CD4-positive, alpha-beta T cell treated with Interleukin-1 beta for 1 hour (primary cell): ENCODE results near the gene DNAJA2.
"Not testable (repeated sequence)": the region's sequence is repeated elsewhere in the genome, so short reads cannot be mapped to it uniquely, and the experiment has no call there.

Experiments
- DNase-seq, 2 donors: peaks; one replicate each; pipeline ENCODE4 v3.0.0-alpha.2; 2020 to 2022

DNAJA2 gene

GRCh38 chr16:46973207-46973995 is at the start of gene DNAJA2:
Gene DNAJA2 (minus strand): TSS chr16:46973674. CDS start chr16:46973572, 102 bp downstream.
- DNase-seq: peak; percentile 91

DNA sequence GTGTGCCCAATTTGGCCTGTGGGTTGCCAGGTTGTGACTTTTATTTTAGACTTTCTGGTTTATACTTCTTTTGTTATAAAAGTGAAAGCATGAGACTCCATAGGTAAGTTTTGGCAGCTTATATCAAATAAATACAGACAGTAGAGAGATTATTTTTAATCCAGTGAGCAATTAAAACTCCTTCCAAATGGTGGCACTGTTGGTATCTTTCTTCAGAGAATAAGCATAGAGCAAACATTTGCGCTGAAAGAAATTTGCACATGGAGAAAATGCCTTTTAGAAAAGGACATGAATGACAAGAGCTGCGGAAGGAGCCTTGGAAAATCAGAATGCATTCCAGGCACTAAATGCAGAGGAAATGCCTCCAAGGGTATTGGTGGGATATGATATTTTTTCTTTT is 46.1 kb upstream of the DNAJA2 start:
- DNase-seq: no peak

- DNase-seq: peak; percentile 50 to 74
Observed at GRCh38 chr16:47018223-47018891, 44.9 kb upstream of the DNAJA2 start.

DNA sequence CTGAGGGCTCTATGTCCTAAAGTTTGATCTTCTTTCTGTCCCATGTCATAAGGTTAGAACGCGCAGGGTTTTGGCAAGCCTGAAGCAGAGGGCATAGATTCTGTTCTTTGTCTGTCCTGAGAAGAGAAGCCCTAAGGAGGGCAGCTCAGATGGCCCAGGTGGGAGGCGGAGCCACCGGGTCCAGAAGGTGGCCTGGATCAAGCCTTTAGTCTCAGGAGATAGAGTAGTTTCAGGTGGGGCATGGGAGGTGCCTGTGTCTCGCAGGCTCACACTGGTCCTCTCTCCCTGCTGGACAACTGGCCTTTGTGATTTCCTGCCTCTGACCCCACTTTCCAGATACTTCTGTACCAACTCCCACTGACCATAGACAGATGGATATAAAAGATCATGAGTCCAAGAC is 44.2 kb upstream of the DNAJA2 start:
- DNase-seq: no peak

- peak; percentile 36 to 46 for DNase-seq
Observed at GRCh38 chr16:47016700-47017133, 43.2 kb upstream of the DNAJA2 start.

DNA sequence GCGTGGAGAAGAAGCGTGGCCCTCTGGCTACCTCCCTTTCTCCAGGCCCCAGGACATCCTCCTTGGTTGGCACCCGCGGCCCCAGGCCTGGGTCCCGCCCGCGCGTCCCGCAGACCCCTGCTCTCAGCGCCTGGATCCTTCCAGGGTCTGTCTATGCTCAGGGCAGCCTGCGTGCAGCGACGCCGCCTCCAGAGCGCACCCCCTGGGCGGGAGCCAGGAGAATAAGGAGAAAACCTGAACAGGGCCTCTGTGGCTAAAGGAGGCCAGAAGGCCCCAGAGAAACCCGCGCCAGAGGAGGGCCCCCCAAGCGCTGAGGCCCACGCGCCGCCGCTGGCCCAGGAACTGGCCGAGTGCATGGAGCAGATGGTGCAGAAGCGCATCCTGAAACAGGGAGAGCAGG is 40.4 kb upstream of the DNAJA2 start:
- DNase-seq: no peak

GRCh38 chr16:47013172-47013571 is 39.7 kb upstream of the DNAJA2 start:
- no peak for DNase-seq

DNA sequence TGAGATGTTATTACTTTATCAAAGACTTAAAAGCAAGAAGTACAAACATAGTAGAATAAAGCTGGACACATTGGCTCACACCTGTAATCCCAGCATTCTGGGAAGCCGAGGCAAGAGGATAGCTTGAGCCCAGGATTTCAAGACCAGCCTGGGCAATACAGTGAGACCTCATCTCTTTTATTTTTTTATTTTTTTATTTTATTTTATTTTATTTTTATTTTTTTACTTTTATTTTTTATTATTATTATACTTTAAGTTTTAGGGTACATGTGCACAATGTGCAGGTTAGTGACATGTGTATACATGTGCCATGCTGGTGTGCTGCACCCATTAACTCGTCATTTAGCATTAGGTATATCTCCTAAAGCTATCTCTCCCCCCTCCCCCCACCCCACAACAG is 37.3 kb upstream of the DNAJA2 start:
- DNase-seq: not testable (repeated sequence)

- DNase-seq: no peak
Observed at GRCh38 chr16:47008612-47009011, 35.1 kb upstream of the DNAJA2 start.

- no peak for DNase-seq
Observed at GRCh38 chr16:47008174-47008573, 34.7 kb upstream of the DNAJA2 start.

- no peak for DNase-seq
Observed at GRCh38 chr16:47004652-47005051, 31.2 kb upstream of the DNAJA2 start.

- not testable (repeated sequence) for DNase-seq
Observed at GRCh38 chr16:47000066-47000465, 26.6 kb upstream of the DNAJA2 start.

DNA sequence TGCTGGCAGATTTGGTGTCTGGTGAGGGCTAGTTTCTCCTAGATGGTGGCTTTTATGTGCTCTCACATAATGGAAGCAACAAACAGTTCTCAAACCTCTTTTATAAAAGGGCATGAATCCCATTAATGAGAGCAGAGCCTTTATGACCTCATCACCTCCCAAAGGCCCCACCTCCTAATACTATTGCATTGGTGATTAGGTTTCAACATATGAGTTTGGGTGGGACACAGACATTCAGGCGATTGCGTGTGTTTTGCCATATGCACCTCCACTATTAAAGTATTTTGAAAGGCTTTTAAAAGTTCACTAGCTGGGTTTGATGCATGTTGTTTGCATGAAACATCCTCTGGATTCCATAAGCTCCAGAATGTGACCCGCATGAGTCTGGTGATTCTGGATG is 24.4 kb upstream of the DNAJA2 start:
- DNase-seq: no peak

- DNase-seq: no peak
Observed at GRCh38 chr16:46996952-46997458, 23.5 kb upstream of the DNAJA2 start.

GRCh38 chr16:46996391-46996790 is 22.9 kb upstream of the DNAJA2 start:
- DNase-seq: no peak

DNA sequence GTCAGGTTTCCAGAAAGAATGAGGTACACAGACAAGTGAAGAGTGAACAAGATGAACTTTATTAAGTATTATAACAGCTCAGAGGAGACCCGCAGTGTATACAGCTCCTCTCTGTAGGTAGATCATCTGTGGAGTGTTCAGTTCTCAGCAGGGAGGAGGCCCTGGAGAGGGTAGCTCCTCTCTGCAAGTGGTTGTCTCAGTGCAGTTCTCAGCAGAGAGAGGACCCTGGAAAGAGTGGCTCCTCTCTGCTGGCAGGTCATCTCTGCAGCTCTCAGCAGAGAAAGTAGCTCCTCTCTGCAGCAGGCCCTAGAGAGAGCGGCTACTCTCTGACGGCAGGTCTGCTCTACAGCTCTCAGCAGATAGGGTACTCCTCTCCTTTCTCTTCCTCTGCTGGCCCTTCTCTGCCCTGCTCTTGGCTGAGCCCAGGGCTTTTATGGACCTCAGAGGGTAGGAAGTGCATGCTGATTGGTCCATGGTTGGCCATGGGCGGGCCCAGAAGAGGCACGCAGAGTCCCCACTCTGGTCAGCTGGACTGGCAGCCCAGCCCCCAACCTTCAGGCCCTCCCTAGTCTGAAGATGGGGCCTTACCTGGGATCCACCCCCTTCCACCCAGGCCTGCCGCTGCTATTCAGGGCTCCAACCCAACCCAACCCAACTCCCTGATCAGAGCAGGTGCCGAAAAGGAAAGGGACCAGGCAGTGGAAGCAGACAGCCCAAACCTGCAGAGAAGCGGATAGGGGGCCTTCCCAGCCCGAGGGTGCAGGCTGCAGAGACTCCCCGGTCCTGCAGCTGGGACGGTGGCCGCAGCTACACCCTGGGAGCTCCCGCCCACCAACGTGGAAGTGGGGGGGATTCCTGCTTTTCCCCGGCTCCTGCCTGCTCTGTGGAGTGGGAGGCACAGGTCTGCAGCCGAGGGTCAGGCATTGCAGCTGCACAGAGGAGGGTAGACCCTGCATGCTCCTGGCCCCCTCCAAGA is 18.5 kb upstream of the DNAJA2 start:
- no peak for DNase-seq

DNA sequence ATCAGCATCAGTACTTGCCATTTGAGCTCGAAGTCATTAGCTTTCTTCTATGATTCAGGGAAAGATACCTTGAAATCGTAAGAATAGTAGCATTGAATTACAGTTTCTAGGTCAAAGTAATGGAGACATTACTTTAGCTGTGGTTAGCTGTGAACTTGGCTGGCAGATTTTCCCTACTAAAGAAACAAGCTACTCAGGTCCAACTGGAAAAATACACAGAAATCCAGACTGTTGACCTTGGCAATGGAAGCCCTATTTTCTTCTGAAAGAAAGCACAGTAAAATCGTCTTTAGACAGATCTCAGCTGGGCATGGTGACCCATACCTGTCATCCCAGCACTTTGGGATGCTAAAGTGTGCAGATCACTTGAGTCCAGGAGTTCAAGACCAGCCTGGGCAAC is 13.4 kb upstream of the DNAJA2 start:
- DNase-seq: no peak

DNA sequence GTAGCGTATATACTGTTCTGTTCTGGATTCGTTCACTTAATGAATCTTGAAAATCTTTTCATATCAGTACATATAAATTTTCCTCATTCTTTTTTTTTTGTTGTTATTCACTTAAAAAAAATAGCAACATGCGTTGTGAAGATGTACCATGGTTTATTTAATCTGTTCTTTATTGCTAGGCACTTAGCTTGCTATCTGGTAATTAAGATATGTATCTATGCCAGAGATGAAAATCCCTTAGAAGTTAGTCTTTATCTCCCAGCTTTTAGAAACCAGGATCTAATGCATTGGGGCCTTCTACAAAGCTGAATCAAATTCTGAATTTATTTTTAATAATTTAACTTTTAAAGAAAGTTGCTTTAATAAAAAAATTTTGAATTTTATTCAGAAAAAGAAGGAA is 13.0 kb upstream of the DNAJA2 start:
- no peak for DNase-seq

DNA sequence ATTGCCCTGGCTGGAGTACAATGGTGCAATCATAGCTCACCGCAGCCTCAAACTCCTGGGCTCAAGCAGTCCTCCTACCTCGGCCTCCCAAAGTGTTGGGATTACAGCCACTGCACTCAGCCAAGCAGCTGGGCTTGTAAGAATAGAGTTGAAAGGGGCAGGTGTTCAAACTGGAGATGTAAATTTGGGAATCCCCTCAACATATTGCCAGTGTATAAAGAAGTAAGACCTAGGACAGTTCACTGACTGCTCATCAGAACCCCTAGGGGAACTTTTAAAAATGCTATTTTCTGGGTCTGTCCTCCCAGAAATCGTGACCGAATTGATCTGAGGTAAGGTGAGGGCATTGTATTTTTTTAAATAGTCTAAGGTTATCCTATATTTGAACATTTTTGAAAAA is 8.9 kb upstream of the DNAJA2 start:
- no peak for DNase-seq

GRCh38 chr16:46980926-46981325 is 7.5 kb upstream of the DNAJA2 start:
- no peak for DNase-seq

DNA sequence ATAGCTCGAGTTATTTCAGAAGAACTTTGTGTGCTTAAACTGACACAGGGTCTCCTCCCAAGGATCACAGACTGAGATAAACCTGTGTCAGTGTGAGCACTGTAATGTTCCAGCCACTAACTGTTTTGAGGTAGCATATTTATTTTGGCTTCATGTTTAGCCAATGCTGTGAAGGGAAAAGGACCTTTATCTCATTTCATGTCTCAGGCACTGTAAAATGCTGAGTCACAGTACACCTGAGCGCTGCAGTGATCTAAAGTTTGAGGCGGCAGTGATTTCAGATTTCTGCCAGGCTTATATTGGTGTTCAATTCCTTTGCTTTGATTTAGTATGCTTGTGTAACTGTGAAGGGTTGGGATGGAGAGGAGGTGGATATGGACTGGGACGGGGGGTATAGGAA is 3.1 kb upstream of the DNAJA2 start:
- no peak for DNase-seq

DNA sequence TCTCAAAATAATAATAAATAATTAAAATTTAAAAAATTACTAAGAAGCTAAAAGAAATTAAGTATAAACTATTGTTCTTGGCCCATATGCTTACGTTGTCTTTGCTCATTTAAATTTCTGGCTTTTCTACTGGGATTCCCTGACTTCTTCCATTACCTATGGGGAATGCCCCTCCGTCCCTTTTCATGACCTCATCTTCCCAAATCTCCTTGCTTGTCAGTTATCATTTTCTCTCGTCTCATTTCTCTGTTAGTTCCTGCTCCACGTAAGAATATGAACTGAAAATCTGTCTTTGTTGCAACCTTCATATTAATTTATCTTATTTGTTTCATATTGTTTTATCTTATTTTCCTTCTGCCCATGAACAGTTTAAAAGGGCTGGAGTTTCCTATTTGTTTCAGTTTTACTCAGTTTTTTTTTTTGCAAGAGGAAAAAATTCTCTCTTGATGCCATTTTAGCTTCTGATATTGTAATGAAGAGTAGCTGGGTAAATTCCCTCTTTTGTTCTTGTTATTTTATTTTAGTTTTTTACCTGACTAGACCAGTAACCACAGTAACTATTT is 2.5 kb upstream of the DNAJA2 start:
- no peak for DNase-seq

- DNase-seq: no peak
Observed at GRCh38 chr16:46975165-46975564, 1.7 kb upstream of the DNAJA2 start.
